Activated T-cell treated with anti-CD3 and anti-CD28 coated beads, Interleukin-2, amount 50 U/mL, for 72 hours (primary cell): ENCODE measurements around the gene PRKCA. TPM values are rescaled to one million over a fixed set of nuclear protein-coding genes. Genes with fewer than 3 reads are reported as not detected.

Experiments used
- ATAC-seq, 2 donors: fragments of 150-1000 bp; cut with Tn5 transposase; replicated peaks in 1 of 2; 2 replicates each; pipeline ENCODE4 v1.10.0; 2021; ENCODE audit warnings: moderate library complexity in 2 of 2, mild to moderate bottlenecking in 1 of 2
- DNase-seq, 2 donors: peaks; one replicate each; pipeline ENCODE4 v3.0.0; 2021 to 2022; ENCODE audit warnings: mixed read lengths in 1 of 2
- H3K27ac Mint-ChIP-seq: one replicate; pipeline ENCODE4 v1.8.0; 2022; ENCODE audit warnings: mild to moderate bottlenecking, moderate library complexity, mixed read lengths
- H3K27me3 Mint-ChIP-seq: one replicate; pipeline ENCODE4 v1.8.0; 2022; ENCODE audit warnings: low read depth, mixed read lengths
- H3K36me3 Mint-ChIP-seq, 2 donors: one replicate each; pipeline ENCODE4 v1.8.0; 2022; ENCODE audit warnings: mixed read lengths in 2 of 2, mild to moderate bottlenecking in 1 of 2; ENCODE audit not compliant: insufficient read depth in 2 of 2
- H3K4me1 Mint-ChIP-seq: one replicate; pipeline ENCODE4 v1.8.0; 2022; ENCODE audit warnings: low read depth, mixed read lengths
- H3K4me3 Mint-ChIP-seq, 2 donors: one replicate each; pipeline ENCODE4 v1.8.0; 2022; ENCODE audit warnings: mild to moderate bottlenecking in 2 of 2, mixed read lengths in 2 of 2, moderate library complexity in 2 of 2
- H3K9me3 Mint-ChIP-seq, 2 donors: one replicate each; pipeline ENCODE4 v1.8.0; 2022; ENCODE audit warnings: mixed read lengths in 2 of 2
- total RNA-seq, 2 donors: library from RNA; stranded (reverse); gene quantifications; one replicate each; pipeline ENCODE4 v1.2.3, GENCODE V29; 2022

Gene PRKCA
- total RNA-seq, 2 donors from 2014 or later, result 126 to 138 TPM

GRCh38 chr17:66548659-66549310 is 246.4 kb downstream of the PRKCA start:
- Mint-ChIP-seq H3K9me3 (peaks cover 0 to 3% of the 10 kb centered on the region in 2 donors), H3K27ac (no peak overlapping the region), H3K36me3 (peaks cover 9 to 26% of the 10 kb centered on the region in 2 donors), H3K4me1 (peaks cover 60% of the 10 kb centered on the region), H3K4me3 (peak overlapping the region in 1 of 2 donors; percentile 35), H3K27me3 (no peaks in the 10 kb centered on the region)
- DNase-seq, result no peak
- ATAC-seq, result no peak

GRCh38 chr17:66549311-66549704 is 246.9 kb downstream of the PRKCA start:
- Mint-ChIP-seq H3K36me3 (peaks cover 10 to 27% of the 10 kb centered on the region in 2 donors), H3K4me1 (peaks cover 60% of the 10 kb centered on the region), H3K27me3 (no peaks in the 10 kb centered on the region), H3K27ac (no peak overlapping the region), H3K4me3 (no peak overlapping the region), H3K9me3 (peaks cover 0 to 3% of the 10 kb centered on the region in 2 donors)
- ATAC-seq, result no peak
- DNase-seq, result no peak

- Mint-ChIP-seq H3K4me3 (no peak overlapping the region), H3K36me3 (peaks cover 10 to 27% of the 10 kb centered on the region in 2 donors), H3K4me1 (peaks cover 60% of the 10 kb centered on the region), H3K27ac (no peak overlapping the region), H3K27me3 (no peaks in the 10 kb centered on the region), H3K9me3 (peaks cover 0 to 3% of the 10 kb centered on the region in 2 donors)
- no peak for ATAC-seq
- no peak for DNase-seq
Measured at GRCh38 chr17:66549731-66550207, 247.4 kb downstream of the PRKCA start.

GRCh38 chr17:66551839-66552238 is 249.4 kb downstream of the PRKCA start:
- H3K36me3 Mint-ChIP-seq, result peaks cover 6 to 15% of the 10 kb centered on the region in 2 donors
- H3K9me3 Mint-ChIP-seq, result no peaks in the 10 kb centered on the region
- no peak overlapping the region for H3K27ac Mint-ChIP-seq
- ATAC-seq (no peak), DNase-seq (no peak)
- H3K4me3 Mint-ChIP-seq, result no peak overlapping the region
- H3K4me1 Mint-ChIP-seq, result peaks cover 55% of the 10 kb centered on the region
- H3K27me3 Mint-ChIP-seq, result no peaks in the 10 kb centered on the region

GRCh38 chr17:66552371-66552770 is 250.0 kb downstream of the PRKCA start:
- DNase-seq, result no peak
- Mint-ChIP-seq H3K4me1 (peaks cover 54% of the 10 kb centered on the region), H3K27me3 (no peaks in the 10 kb centered on the region), H3K27ac (no peak overlapping the region), H3K4me3 (no peak overlapping the region), H3K9me3 (no peaks in the 10 kb centered on the region), H3K36me3 (peaks cover 4 to 10% of the 10 kb centered on the region in 2 donors)
- no peak for ATAC-seq

GRCh38 chr17:66555605-66556004 is 253.2 kb downstream of the PRKCA start:
- Mint-ChIP-seq H3K4me3 (no peak overlapping the region), H3K9me3 (no peaks in the 10 kb centered on the region), H3K27me3 (no peaks in the 10 kb centered on the region), H3K4me1 (peaks cover 35% of the 10 kb centered on the region), H3K36me3 (peaks cover 4 to 9% of the 10 kb centered on the region in 2 donors), H3K27ac (no peak overlapping the region)
- DNase-seq (no peak), ATAC-seq (no peak)

- DNase-seq (no peak), ATAC-seq (peak in 1 of 2 donors; percentile 25)
- H3K4me1 Mint-ChIP-seq, result peaks cover 32% of the 10 kb centered on the region
- no peaks in the 10 kb centered on the region for H3K9me3 Mint-ChIP-seq
- no peak overlapping the region for H3K4me3 Mint-ChIP-seq
- peaks cover 4 to 9% of the 10 kb centered on the region in 2 donors for H3K36me3 Mint-ChIP-seq
- peak overlapping the region; percentile 14 for H3K27ac Mint-ChIP-seq
- H3K27me3 Mint-ChIP-seq, result no peaks in the 10 kb centered on the region
Measured at GRCh38 chr17:66557200-66557599, 254.8 kb downstream of the PRKCA start.

GRCh38 chr17:66557886-66558285 is 255.5 kb downstream of the PRKCA start:
- peaks cover 32% of the 10 kb centered on the region for H3K4me1 Mint-ChIP-seq
- no peaks in the 10 kb centered on the region for H3K27me3 Mint-ChIP-seq
- DNase-seq (no peak), ATAC-seq (no peak)
- H3K27ac Mint-ChIP-seq, result no peak overlapping the region
- peaks cover 2 to 9% of the 10 kb centered on the region in 2 donors for H3K36me3 Mint-ChIP-seq
- H3K9me3 Mint-ChIP-seq, result no peaks in the 10 kb centered on the region
- no peak overlapping the region for H3K4me3 Mint-ChIP-seq

GRCh38 chr17:66560691-66561090 is 258.3 kb downstream of the PRKCA start:
- H3K4me3 Mint-ChIP-seq, result no peak overlapping the region
- H3K4me1 Mint-ChIP-seq, result peaks cover 38% of the 10 kb centered on the region
- H3K27me3 Mint-ChIP-seq, result no peaks in the 10 kb centered on the region
- peaks cover 0 to 1% of the 10 kb centered on the region in 2 donors for H3K36me3 Mint-ChIP-seq
- ATAC-seq, result no peak
- H3K9me3 Mint-ChIP-seq, result no peaks in the 10 kb centered on the region
- no peak for DNase-seq
- no peak overlapping the region for H3K27ac Mint-ChIP-seq

- H3K27me3 Mint-ChIP-seq, result no peaks in the 10 kb centered on the region
- no peak for ATAC-seq
- peaks cover 37% of the 10 kb centered on the region for H3K4me1 Mint-ChIP-seq
- DNase-seq, result no peak
- no peaks in the 10 kb centered on the region for H3K36me3 Mint-ChIP-seq
- H3K27ac Mint-ChIP-seq, result no peak overlapping the region
- H3K9me3 Mint-ChIP-seq, result no peaks in the 10 kb centered on the region
- no peak overlapping the region for H3K4me3 Mint-ChIP-seq
Measured at GRCh38 chr17:66562119-66562518, 259.7 kb downstream of the PRKCA start.

- H3K27me3 Mint-ChIP-seq, result no peaks in the 10 kb centered on the region
- H3K4me3 Mint-ChIP-seq, result no peak overlapping the region
- H3K9me3 Mint-ChIP-seq, result peaks cover 0 to 4% of the 10 kb centered on the region in 2 donors
- peaks cover 39% of the 10 kb centered on the region for H3K4me1 Mint-ChIP-seq
- DNase-seq (no peak), ATAC-seq (no peak)
- peaks cover 0 to 10% of the 10 kb centered on the region in 2 donors for H3K36me3 Mint-ChIP-seq
- no peak overlapping the region for H3K27ac Mint-ChIP-seq
Measured at GRCh38 chr17:66564992-66565465, 262.6 kb downstream of the PRKCA start.

GRCh38 chr17:66567234-66568170 is 265.1 kb downstream of the PRKCA start:
- H3K36me3 Mint-ChIP-seq, result peaks cover 0 to 11% of the 10 kb centered on the region in 2 donors
- no peak overlapping the region for H3K4me3 Mint-ChIP-seq
- ATAC-seq, result peak; percentile 80 to 81
- peaks cover 40% of the 10 kb centered on the region for H3K4me1 Mint-ChIP-seq
- no peaks in the 10 kb centered on the region for H3K27me3 Mint-ChIP-seq
- DNase-seq, result peak; percentile 78 to 83
- peaks cover 0 to 4% of the 10 kb centered on the region in 2 donors for H3K9me3 Mint-ChIP-seq
- peak overlapping the region; percentile 84 for H3K27ac Mint-ChIP-seq

- H3K4me3 Mint-ChIP-seq, result no peak overlapping the region
- no peak overlapping the region for H3K27ac Mint-ChIP-seq
- ATAC-seq (no peak), DNase-seq (no peak)
- H3K4me1 Mint-ChIP-seq, result peaks cover 46% of the 10 kb centered on the region
- no peaks in the 10 kb centered on the region for H3K27me3 Mint-ChIP-seq
- H3K9me3 Mint-ChIP-seq, result peaks cover 0 to 4% of the 10 kb centered on the region in 2 donors
- H3K36me3 Mint-ChIP-seq, result peaks cover 0 to 11% of the 10 kb centered on the region in 2 donors
Measured at GRCh38 chr17:66569572-66569971, 267.2 kb downstream of the PRKCA start.
